T-helper 2 cell (primary cell): Measurements from ENCODE around the gene PLEKHN1.

Experiments used
- DNase-seq, 5 experiments: peaks; one replicate each; pipeline versions ENCODE4 v3.0.0 to v3.0.0-alpha.2; 2012 to 2022
- total RNA-seq, 2 donors: gene quantifications; one replicate each; lab custom pipeline; 2026; lab: John Stamatoyannopoulos, UW

PLEKHN1 gene
- total RNA-seq, result 2.0 to 2.5 reads per million in 2 donors

- no peak for DNase-seq
Measured at GRCh38 chr1:966135-966703, at the start of gene PLEKHN1. PLEKHN1 (plus strand) TSS chr1:966482; CDS start chr1:966532, 50 bp downstream.

GRCh38 chr1:917076-917459, 49.2 kb upstream of the PLEKHN1 start:
- DNase-seq, result no peak

GRCh38 chr1:917466-918091, 48.7 kb upstream of the PLEKHN1 start:
- DNase-seq, result no peak

- peak in 1 of 5 experiments; percentile 1 for DNase-seq
Measured at GRCh38 chr1:918353-918752, 47.9 kb upstream of the PLEKHN1 start.

GRCh38 chr1:918843-919242, 47.4 kb upstream of the PLEKHN1 start:
- DNase-seq, result no peak

- no peak for DNase-seq
Measured at GRCh38 chr1:919271-919872, 46.9 kb upstream of the PLEKHN1 start.

GRCh38 chr1:920010-920409, 46.3 kb upstream of the PLEKHN1 start:
- no peak for DNase-seq

- DNase-seq, result no peak
Measured at GRCh38 chr1:920521-920920, 45.8 kb upstream of the PLEKHN1 start.

- DNase-seq, result peak in 1 of 5 experiments; percentile 51
Measured at GRCh38 chr1:921011-921837, 45.1 kb upstream of the PLEKHN1 start.

- DNase-seq, result peak; percentile 32 to 77 (median 47)
Measured at GRCh38 chr1:923131-923990, 42.9 kb upstream of the PLEKHN1 start, which contains the start of gene SAMD11. SAMD11 (plus strand) TSS chr1:923923; CDS start chr1:924432, 509 bp downstream.

GRCh38 chr1:923991-924655, 42.2 kb upstream of the PLEKHN1 start:
- DNase-seq, result no peak

- DNase-seq, result no peak
Measured at GRCh38 chr1:924656-925560, 41.4 kb upstream of the PLEKHN1 start.

GRCh38 chr1:925561-926421, 40.5 kb upstream of the PLEKHN1 start:
- no peak for DNase-seq

- no peak for DNase-seq
Measured at GRCh38 chr1:927234-927633, 39.0 kb upstream of the PLEKHN1 start.

GRCh38 chr1:927748-928147, 38.5 kb upstream of the PLEKHN1 start:
- no peak for DNase-seq

- DNase-seq, result no peak
Measured at GRCh38 chr1:928825-929661, 37.2 kb upstream of the PLEKHN1 start.

- no peak for DNase-seq
Measured at GRCh38 chr1:929712-930632, 36.3 kb upstream of the PLEKHN1 start.
